Osteoblast (primary cell): ENCODE measurements around the gene ZDHHC20. TPM values are rescaled to one million over a fixed set of nuclear protein-coding genes. Genes with fewer than 3 reads are reported as not detected.

Source experiments
- DNase-seq: peaks from one replicate; pipeline ENCODE4 v3.0.0; 2011; ENCODE audit warnings: low spot score, mixed read lengths; ENCODE audit not compliant: insufficient read length; ENCODE audit errors: missing footprints
- H2AFZ ChIP-seq: 2 replicates; pipeline ENCODE4 v1.6.0; 2011; ENCODE audit warnings: mild to moderate bottlenecking, low read length
- H3K27ac ChIP-seq: 2 replicates; pipeline ENCODE4 v1.5.1; 2011; ENCODE audit warnings: mild to moderate bottlenecking, low read depth, low read length, moderate library complexity
- H3K27me3 ChIP-seq: 2 replicates; pipeline ENCODE4 v1.6.0; 2012; ENCODE audit warnings: mild to moderate bottlenecking, control low read depth, inconsistent platforms, low read length, moderate library complexity; ENCODE audit not compliant: insufficient read depth
- H3K36me3 ChIP-seq: 2 replicates; pipeline ENCODE4 v1.5.1; 2011; ENCODE audit warnings: mild to moderate bottlenecking, low read length, control low read depth, moderate library complexity; ENCODE audit not compliant: insufficient read depth
- H3K4me1 ChIP-seq: 2 replicates; pipeline ENCODE4 v1.5.1; 2011; ENCODE audit warnings: mild to moderate bottlenecking, low read length, control low read depth, moderate library complexity; ENCODE audit not compliant: insufficient read depth
- H3K4me2 ChIP-seq: 2 replicates; pipeline ENCODE4 v1.6.0; 2011; ENCODE audit warnings: mild to moderate bottlenecking, low read length; ENCODE audit not compliant: insufficient read depth
- H3K4me3 ChIP-seq: fragments of 200-600 bp; sonication (generic); 3 replicates; pipeline ENCODE4 v1.5.1; 2012; ENCODE audit warnings: mild to moderate bottlenecking, low read length, inconsistent platforms; ENCODE audit not compliant: insufficient read depth
- H3K79me2 ChIP-seq: 2 replicates; pipeline ENCODE4 v1.6.0; 2012; ENCODE audit warnings: mild to moderate bottlenecking, low read length, control low read depth, inconsistent platforms; ENCODE audit not compliant: insufficient read depth
- H3K9me3 ChIP-seq: 2 replicates; pipeline ENCODE4 v1.5.1; 2011; ENCODE audit warnings: low read depth, low read length, control low read depth
- H4K20me1 ChIP-seq: 2 replicates; pipeline ENCODE4 v1.6.0; 2012; ENCODE audit warnings: mild to moderate bottlenecking, low read length, control low read depth; ENCODE audit not compliant: insufficient read depth
- total RNA-seq: library from RNA; depleted of rRNA; stranded (reverse); fragments of >200 nt; gene quantifications from 2 replicates; pipeline ENCODE4 v1.2.3, GENCODE V29; 2012
- TF ChIP-seq, protein P1 (sequence below): IDR thresholded peaks from 2 replicates; pipeline ENCODE4 v1.5.1; 2011; ENCODE audit warnings: mild to moderate bottlenecking, low read depth, low read length, moderate library complexity; ENCODE audit errors: extremely low read depth

Gene ZDHHC20
- total RNA-seq, 1 donor = 110 TPM

DNA sequence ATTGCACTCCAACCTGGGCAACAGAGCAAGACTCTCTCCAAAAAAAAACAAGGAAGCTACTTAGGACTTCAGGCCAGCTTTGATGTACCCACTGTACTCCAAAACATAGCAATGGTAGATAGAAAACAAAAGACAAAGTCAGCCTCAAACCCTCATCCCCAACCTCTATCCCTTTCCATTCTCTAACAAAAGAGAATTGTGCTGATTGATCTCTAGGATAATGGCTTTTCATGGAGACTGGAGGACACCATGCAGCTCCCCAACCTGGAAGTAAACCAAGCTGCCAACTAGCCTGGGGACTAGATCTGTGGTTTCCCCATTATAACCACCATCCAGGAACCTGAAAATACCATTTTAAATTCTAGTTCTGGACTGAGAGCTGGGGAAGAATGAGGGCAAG lies 4.3 kb upstream of the ZDHHC20 start:
- Histone ChIP-seq H3K4me2 (no peak overlapping the region), H3K27me3 (no peaks in the 10 kb centered on the region), H3K9me3 (no peaks in the 10 kb centered on the region), H3K36me3 (no peaks in the 10 kb centered on the region), H2AFZ (no peak overlapping the region), H4K20me1 (no peaks in the 10 kb centered on the region), H3K79me2 (peaks cover 3% of the 10 kb centered on the region), H3K4me1 (no peaks in the 10 kb centered on the region), H3K4me3 (no peak overlapping the region), H3K27ac (no peak overlapping the region)
- TF ChIP-seq, protein P1, sequence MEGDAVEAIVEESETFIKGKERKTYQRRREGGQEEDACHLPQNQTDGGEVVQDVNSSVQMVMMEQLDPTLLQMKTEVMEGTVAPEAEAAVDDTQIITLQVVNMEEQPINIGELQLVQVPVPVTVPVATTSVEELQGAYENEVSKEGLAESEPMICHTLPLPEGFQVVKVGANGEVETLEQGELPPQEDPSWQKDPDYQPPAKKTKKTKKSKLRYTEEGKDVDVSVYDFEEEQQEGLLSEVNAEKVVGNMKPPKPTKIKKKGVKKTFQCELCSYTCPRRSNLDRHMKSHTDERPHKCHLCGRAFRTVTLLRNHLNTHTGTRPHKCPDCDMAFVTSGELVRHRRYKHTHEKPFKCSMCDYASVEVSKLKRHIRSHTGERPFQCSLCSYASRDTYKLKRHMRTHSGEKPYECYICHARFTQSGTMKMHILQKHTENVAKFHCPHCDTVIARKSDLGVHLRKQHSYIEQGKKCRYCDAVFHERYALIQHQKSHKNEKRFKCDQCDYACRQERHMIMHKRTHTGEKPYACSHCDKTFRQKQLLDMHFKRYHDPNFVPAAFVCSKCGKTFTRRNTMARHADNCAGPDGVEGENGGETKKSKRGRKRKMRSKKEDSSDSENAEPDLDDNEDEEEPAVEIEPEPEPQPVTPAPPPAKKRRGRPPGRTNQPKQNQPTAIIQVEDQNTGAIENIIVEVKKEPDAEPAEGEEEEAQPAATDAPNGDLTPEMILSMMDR = no peak
- DNase-seq = no peak

DNA sequence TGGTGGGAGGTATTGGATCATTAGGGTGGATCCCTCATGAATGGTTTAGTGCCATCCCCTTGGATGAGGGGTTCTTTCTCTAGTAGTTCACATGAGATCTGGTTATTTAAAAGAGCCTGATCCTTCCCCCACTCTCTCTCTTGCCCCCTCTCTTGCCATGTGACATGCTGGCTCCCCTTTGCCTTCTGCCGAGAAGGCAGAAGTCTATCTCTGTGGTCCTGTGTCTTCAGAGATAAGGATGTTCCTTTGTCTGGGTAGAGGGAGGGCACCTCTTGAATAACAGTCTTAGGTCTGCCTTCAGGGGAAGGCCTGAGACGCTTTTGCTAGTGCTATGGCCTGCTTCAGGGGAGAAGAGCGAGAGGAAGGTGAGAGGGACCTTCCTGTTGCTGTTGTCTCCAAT lies 2.0 kb upstream of the ZDHHC20 start:
- TF ChIP-seq, protein P1 = no peak

DNA sequence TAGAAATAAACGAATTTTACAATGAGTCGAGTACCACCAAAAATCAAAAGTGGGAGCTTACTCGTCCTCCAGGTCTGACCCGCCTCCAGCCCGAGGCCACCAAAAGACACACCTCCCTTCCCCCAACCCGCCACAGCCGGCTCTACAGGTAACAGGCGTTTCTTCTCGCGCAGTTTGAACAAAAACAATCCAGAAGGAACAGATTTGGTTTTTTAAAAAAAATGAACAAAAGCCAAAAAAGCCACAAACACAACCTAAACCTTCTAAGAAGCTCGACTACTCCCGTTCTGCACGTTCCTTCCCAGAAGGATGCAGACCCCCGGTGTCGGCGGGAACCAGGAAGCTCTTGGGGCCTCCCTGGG lies 671 bp downstream of the ZDHHC20 start:
- TF ChIP-seq, protein P1 = no peak
- H4K20me1 ChIP-seq = peaks cover 11% of the 10 kb centered on the region
- H3K36me3 ChIP-seq = no peaks in the 10 kb centered on the region
- peak overlapping the region; percentile 88 for H2AFZ ChIP-seq
- no peaks in the 10 kb centered on the region for H3K9me3 ChIP-seq
- peaks cover 50% of the 10 kb centered on the region for H3K79me2 ChIP-seq
- no peaks in the 10 kb centered on the region for H3K4me1 ChIP-seq
- peak overlapping the region; percentile 63 for H3K27ac ChIP-seq
- no peaks in the 10 kb centered on the region for H3K27me3 ChIP-seq
- H3K4me2 ChIP-seq = peak overlapping the region; percentile 91
- no peak for DNase-seq
- H3K4me3 ChIP-seq = peak overlapping the region; percentile 80

More for the DNA sequence above, 2.0 kb upstream of the ZDHHC20 start:
- no peak overlapping the region for H3K27ac ChIP-seq
- H3K27me3 ChIP-seq = no peaks in the 10 kb centered on the region
- peaks cover 24% of the 10 kb centered on the region for H3K79me2 ChIP-seq
- no peak overlapping the region for H3K4me2 ChIP-seq
- H3K36me3 ChIP-seq = no peaks in the 10 kb centered on the region
- H3K9me3 ChIP-seq = no peaks in the 10 kb centered on the region
- no peak overlapping the region for H2AFZ ChIP-seq
- no peaks in the 10 kb centered on the region for H3K4me1 ChIP-seq
- peaks cover 6% of the 10 kb centered on the region for H4K20me1 ChIP-seq
- no peak overlapping the region for H3K4me3 ChIP-seq
- no peak for DNase-seq

DNA sequence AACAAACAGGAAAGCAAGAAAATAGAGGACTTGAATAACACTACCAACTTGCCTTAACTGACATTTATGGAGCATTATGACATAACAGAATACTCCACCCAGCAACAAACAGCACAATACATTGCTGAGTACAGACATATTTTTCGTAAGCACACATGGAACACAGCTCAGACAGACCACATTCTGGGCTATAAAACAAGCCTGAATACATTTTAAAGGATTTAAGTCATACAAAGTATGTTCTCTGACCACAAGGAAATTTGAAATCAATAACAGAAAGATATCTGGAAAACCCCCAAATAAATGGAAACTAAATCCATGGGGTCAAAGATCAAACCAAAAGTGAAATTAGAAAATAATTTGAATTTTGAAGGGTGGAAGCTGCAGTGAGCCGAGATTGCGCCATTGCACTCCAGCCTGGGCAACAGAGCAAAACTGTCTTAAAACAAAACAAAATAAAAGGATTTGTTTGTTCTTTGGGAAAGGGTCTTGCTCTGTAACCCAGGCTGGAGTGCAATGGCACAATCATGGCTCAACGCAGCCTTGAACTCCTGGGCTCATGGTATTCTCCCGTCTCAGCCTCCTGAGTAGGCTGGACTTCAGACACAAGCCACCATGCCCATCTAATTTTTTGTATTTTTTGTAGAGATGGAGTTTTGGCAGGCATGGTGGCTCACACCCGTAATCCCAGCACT lies 5.6 kb downstream of the ZDHHC20 start:
- H3K27ac ChIP-seq = no peak overlapping the region
- TF ChIP-seq, protein P1 = no peak
- no peaks in the 10 kb centered on the region for H3K36me3 ChIP-seq
- H2AFZ ChIP-seq = no peak overlapping the region
- peaks cover 23% of the 10 kb centered on the region for H4K20me1 ChIP-seq
- H3K4me3 ChIP-seq = peak overlapping the region; percentile 32
- no peaks in the 10 kb centered on the region for H3K9me3 ChIP-seq
- DNase-seq = no peak
- peak overlapping the region; percentile 3 for H3K4me2 ChIP-seq
- H3K79me2 ChIP-seq = peaks cover 81% of the 10 kb centered on the region
- no peaks in the 10 kb centered on the region for H3K27me3 ChIP-seq
- peaks cover 10% of the 10 kb centered on the region for H3K4me1 ChIP-seq
